Measurements from ENCODE around the gene RNF223.
"Not testable (repeated sequence)": the region's sequence is repeated elsewhere in the genome, so short reads cannot be mapped to it uniquely, and the experiment has no call there.

RNF223 gene

GRCh38 chr1:1085911-1086841, 12.1 kb upstream of the RNF223 start:
- DNase-seq: no peak

- no peak for DNase-seq
Observed at GRCh38 chr1:1085171-1085841, 11.2 kb upstream of the RNF223 start.

- no peak for DNase-seq
Observed at GRCh38 chr1:1084372-1085170, 10.5 kb upstream of the RNF223 start.

GRCh38 chr1:1083416-1084371, 9.6 kb upstream of the RNF223 start:
- no peak for DNase-seq

- DNase-seq: no peak
Observed at GRCh38 chr1:1082776-1083415, 8.8 kb upstream of the RNF223 start.

GRCh38 chr1:1082239-1082775, 8.2 kb upstream of the RNF223 start:
- no peak for DNase-seq

- no peak for DNase-seq
Observed at GRCh38 chr1:1081311-1082238, 7.5 kb upstream of the RNF223 start.

- DNase-seq: no peak
Observed at GRCh38 chr1:1080951-1081310, 6.8 kb upstream of the RNF223 start.

- no peak for DNase-seq
Observed at GRCh38 chr1:1080122-1080757, 6.1 kb upstream of the RNF223 start.

GRCh38 chr1:1079408-1080121, 5.5 kb upstream of the RNF223 start:
- no peak for DNase-seq

- DNase-seq: not testable (repeated sequence)
Observed at GRCh38 chr1:1077396-1077795, 3.3 kb upstream of the RNF223 start.

- DNase-seq: no peak
Observed at GRCh38 chr1:1075148-1075935, 1.2 kb upstream of the RNF223 start.

GRCh38 chr1:1074631-1075147, 583 bp upstream of the RNF223 start:
- DNase-seq: no peak

GRCh38 chr1:1072849-1073742, 1.0 kb downstream of the RNF223 start:
- no peak for DNase-seq

GRCh38 chr1:1072299-1072848, 1.7 kb downstream of the RNF223 start:
- DNase-seq: no peak

- no peak for DNase-seq
Observed at GRCh38 chr1:1071486-1072298, 2.4 kb downstream of the RNF223 start.

All from stimulated activated CD4-positive, alpha-beta T cell treated with anti-CD3 and anti-CD28 coated beads, Interleukin-4, amount 100 ng/mL, for 24 hours (primary cell).